ENCODE data around the gene CERT1. TPM values are rescaled to one million over a fixed set of nuclear protein-coding genes. Genes with fewer than 3 reads are reported as not detected.

The CERT1 gene
- total and polyA plus RNA-seq, 2 donors (not counting 1 experiment from before 2014, with no cell fraction given): 18.0 to 36.0 TPM

DNA sequence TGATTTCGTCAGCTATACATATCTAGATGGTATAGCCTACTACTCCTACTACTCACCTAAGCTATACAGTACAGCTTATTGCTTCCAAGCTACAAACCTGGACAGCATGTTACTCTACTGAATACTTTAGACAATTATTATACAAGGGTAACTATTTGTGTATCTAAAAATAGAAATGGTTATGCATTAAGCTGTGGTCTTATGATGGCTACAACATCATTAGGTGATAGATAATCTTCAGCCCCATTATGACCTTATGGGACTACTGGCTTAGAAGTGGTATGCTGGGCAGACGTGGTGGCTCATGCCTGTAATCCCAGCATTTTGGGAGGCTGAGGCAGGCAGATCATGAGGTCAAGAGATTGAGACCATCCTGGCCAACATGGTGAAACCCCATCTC is 40.2 kb downstream of the CERT1 start:
- no peak overlapping the region for H3K4me3 ChIP-seq (replicated peaks in 1 of 4; ENCODE audit: control extremely low read depth in 1 of 4, insufficient read depth in 1 of 4, low read depth in 3 of 4, low read length in 4 of 4)
- H3K27ac ChIP-seq (ENCODE audit: insufficient read depth, low read length): no peak overlapping the region
- H4K20me1 ChIP-seq (ENCODE audit: control insufficient read depth, extremely low read depth, insufficient read depth, low read length): no peaks in the 10 kb centered on the region
- no peaks in the 10 kb centered on the region for H3K36me3 ChIP-seq (ENCODE audit: control insufficient read depth, insufficient read depth, low read length)
- H3K27me3 ChIP-seq (ENCODE audit: control insufficient read depth, insufficient read depth, low read length): no peaks in the 10 kb centered on the region
- no peaks in the 10 kb centered on the region for H3K9me3 ChIP-seq (ENCODE audit: control insufficient read depth, insufficient read depth, low read depth, low read length)
- H2AFZ ChIP-seq (ENCODE audit: low read length): no peak overlapping the region
- TF ChIP-seq, protein P1, sequence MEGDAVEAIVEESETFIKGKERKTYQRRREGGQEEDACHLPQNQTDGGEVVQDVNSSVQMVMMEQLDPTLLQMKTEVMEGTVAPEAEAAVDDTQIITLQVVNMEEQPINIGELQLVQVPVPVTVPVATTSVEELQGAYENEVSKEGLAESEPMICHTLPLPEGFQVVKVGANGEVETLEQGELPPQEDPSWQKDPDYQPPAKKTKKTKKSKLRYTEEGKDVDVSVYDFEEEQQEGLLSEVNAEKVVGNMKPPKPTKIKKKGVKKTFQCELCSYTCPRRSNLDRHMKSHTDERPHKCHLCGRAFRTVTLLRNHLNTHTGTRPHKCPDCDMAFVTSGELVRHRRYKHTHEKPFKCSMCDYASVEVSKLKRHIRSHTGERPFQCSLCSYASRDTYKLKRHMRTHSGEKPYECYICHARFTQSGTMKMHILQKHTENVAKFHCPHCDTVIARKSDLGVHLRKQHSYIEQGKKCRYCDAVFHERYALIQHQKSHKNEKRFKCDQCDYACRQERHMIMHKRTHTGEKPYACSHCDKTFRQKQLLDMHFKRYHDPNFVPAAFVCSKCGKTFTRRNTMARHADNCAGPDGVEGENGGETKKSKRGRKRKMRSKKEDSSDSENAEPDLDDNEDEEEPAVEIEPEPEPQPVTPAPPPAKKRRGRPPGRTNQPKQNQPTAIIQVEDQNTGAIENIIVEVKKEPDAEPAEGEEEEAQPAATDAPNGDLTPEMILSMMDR (conservative IDR thresholded peaks at IDR 0.05 in 1 of 2, IDR thresholded peaks at IDR 0.05 in 1 of 2; ENCODE audit: low read depth in 1 of 2, low read length in 2 of 2): no peak
- no peak for TF ChIP-seq EZH2 (IDR thresholded peaks at IDR 0.05; ENCODE audit: low read length, missing control alignments)
- H3K79me2 ChIP-seq (ENCODE audit: control insufficient read depth, insufficient read depth, low read length): peaks cover 12% of the 10 kb centered on the region
- H3K4me1 ChIP-seq (ENCODE audit: control insufficient read depth, extremely low read depth, insufficient read depth, low read length): no peaks in the 10 kb centered on the region
- no peak for DNase-seq (ENCODE audit: low read depth in 2 of 2)
- no peak overlapping the region for H3K9ac ChIP-seq (ENCODE audit: insufficient read depth, low read length)
- H3K4me2 ChIP-seq (ENCODE audit: extremely low read depth, insufficient read depth, low read length): no peak overlapping the region

DNA sequence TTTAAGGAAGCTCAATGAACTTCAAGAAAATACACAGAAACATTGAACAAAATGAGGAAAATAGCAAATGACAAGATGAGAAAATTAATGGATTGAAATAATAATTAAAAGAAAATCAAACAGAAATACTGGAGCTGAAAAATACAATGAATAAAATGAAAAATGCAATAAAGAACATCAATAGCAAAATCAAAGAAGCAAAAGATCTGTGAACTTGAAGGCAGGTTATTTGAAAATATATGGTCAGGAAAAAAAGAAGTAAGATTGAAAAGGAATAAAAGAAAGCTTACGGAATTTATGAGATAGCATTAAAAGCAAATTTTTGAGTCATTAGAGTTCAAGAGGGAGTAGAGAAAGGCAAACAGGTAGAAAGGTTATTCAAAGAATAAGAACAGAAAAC is 42.4 kb downstream of the CERT1 start:
- H3K27ac ChIP-seq (ENCODE audit: insufficient read depth, low read length): no peak overlapping the region
- no peak overlapping the region for H3K4me2 ChIP-seq (ENCODE audit: extremely low read depth, insufficient read depth, low read length)
- H3K36me3 ChIP-seq (ENCODE audit: control insufficient read depth, insufficient read depth, low read length): no peaks in the 10 kb centered on the region
- no peak overlapping the region for H3K9ac ChIP-seq (ENCODE audit: insufficient read depth, low read length)
- H3K79me2 ChIP-seq (ENCODE audit: control insufficient read depth, insufficient read depth, low read length): peaks cover 15% of the 10 kb centered on the region
- H3K4me1 ChIP-seq (ENCODE audit: control insufficient read depth, extremely low read depth, insufficient read depth, low read length): no peaks in the 10 kb centered on the region
- H3K4me3 ChIP-seq (replicated peaks in 1 of 4; ENCODE audit: control extremely low read depth in 1 of 4, insufficient read depth in 1 of 4, low read depth in 3 of 4, low read length in 4 of 4): no peak overlapping the region
- peak in 1 of 2 donors; percentile 8 for DNase-seq (ENCODE audit: low read depth in 2 of 2)
- no peak overlapping the region for H2AFZ ChIP-seq (ENCODE audit: low read length)
- no peak for TF ChIP-seq EZH2 (IDR thresholded peaks at IDR 0.05; ENCODE audit: low read length, missing control alignments)
- TF ChIP-seq, protein P1 (conservative IDR thresholded peaks at IDR 0.05 in 1 of 2, IDR thresholded peaks at IDR 0.05 in 1 of 2; ENCODE audit: low read depth in 1 of 2, low read length in 2 of 2): no peak
- H3K27me3 ChIP-seq (ENCODE audit: control insufficient read depth, insufficient read depth, low read length): no peaks in the 10 kb centered on the region
- no peaks in the 10 kb centered on the region for H4K20me1 ChIP-seq (ENCODE audit: control insufficient read depth, extremely low read depth, insufficient read depth, low read length)
- no peaks in the 10 kb centered on the region for H3K9me3 ChIP-seq (ENCODE audit: control insufficient read depth, insufficient read depth, low read depth, low read length)

DNA sequence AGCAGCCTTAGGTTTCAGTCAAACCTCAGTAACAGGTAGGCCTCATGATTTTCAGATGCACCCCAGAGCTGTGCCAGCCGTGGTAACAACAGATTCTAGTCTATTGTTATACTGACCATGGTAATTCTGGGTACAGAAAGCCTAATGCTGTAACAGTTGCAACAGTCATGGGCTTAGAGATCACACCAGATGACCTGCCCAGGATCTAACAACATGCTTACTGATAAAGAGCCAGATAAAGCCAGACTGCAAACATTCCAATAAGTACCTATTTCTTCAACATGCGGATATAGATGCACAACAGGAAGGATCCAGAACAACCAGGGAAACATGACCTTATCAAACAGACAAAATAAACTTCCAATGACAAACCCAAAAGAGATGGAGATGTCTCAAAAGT is 42.8 kb downstream of the CERT1 start:
- Histone ChIP-seq H3K4me2 (ENCODE audit: extremely low read depth, insufficient read depth, low read length) (no peak overlapping the region), H3K27me3 (ENCODE audit: control insufficient read depth, insufficient read depth, low read length) (no peaks in the 10 kb centered on the region), H2AFZ (ENCODE audit: low read length) (no peak overlapping the region), H3K4me3 (replicated peaks in 1 of 4; ENCODE audit: control extremely low read depth in 1 of 4, insufficient read depth in 1 of 4, low read depth in 3 of 4, low read length in 4 of 4) (no peak overlapping the region), H4K20me1 (ENCODE audit: control insufficient read depth, extremely low read depth, insufficient read depth, low read length) (no peaks in the 10 kb centered on the region), H3K9ac (ENCODE audit: insufficient read depth, low read length) (no peak overlapping the region), H3K27ac (ENCODE audit: insufficient read depth, low read length) (no peak overlapping the region), H3K9me3 (ENCODE audit: control insufficient read depth, insufficient read depth, low read depth, low read length) (no peaks in the 10 kb centered on the region), H3K4me1 (ENCODE audit: control insufficient read depth, extremely low read depth, insufficient read depth, low read length) (no peaks in the 10 kb centered on the region), H3K79me2 (ENCODE audit: control insufficient read depth, insufficient read depth, low read length) (peaks cover 16% of the 10 kb centered on the region), H3K36me3 (ENCODE audit: control insufficient read depth, insufficient read depth, low read length) (no peaks in the 10 kb centered on the region)
- no peak for DNase-seq (ENCODE audit: low read depth in 2 of 2)
- TF ChIP-seq EZH2 (IDR thresholded peaks at IDR 0.05; ENCODE audit: low read length, missing control alignments): no peak
- TF ChIP-seq, protein P1 (conservative IDR thresholded peaks at IDR 0.05 in 1 of 2, IDR thresholded peaks at IDR 0.05 in 1 of 2; ENCODE audit: low read depth in 1 of 2, low read length in 2 of 2): no peak

Data from fibroblast of lung (primary cell).